Testis (tissue), 2 donors: Measurements from ENCODE around the gene KIAA1755.

Experiments used
- CTCF ChIP-seq, 3 experiments: fragments of 450-650 bp in 2 of 3; fragments of 200-600 bp in 1 of 3; sonication (generic) in 1 of 3; IDR thresholded peaks; one replicate each; pipeline ENCODE4 v1.5.1; 2016 to 2019; ENCODE audit warnings: antibody characterized with exemption in 3 of 3, mild to moderate bottlenecking in 2 of 3, moderate library complexity in 1 of 3
- POLR2A ChIP-seq: fragments of 450-650 bp; IDR thresholded peaks from one replicate; pipeline ENCODE4 v1.6.1; 2017; ENCODE audit warnings: antibody characterized with exemption, mild to moderate bottlenecking, moderate library complexity

DNA sequence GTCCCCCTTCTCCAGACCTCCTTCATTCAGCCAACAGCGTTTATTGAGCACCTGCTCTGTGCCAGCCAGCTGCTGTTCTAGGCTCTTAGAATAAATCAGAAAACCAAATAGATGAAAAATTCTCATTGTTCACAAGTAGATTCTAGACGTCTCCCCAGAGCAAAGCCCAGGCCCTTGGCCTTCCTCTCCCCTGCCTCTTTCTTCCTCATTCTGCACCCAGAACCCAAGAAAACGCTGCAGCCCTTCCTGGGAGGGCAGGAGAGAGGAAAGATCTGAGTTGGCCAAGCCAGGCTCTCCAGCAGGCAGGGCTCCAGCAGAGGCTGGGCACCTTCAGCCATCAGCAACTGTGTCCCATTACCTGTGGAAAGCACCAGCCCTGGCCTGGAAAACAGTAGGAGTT is 31.4 kb upstream of the KIAA1755 start:
- TF ChIP-seq POLR2A (no peak), CTCF (IDR thresholded peaks at IDR 0.05) (no peak)
